ENCODE data around the gene SETDB2.

SETDB2 gene

DNA sequence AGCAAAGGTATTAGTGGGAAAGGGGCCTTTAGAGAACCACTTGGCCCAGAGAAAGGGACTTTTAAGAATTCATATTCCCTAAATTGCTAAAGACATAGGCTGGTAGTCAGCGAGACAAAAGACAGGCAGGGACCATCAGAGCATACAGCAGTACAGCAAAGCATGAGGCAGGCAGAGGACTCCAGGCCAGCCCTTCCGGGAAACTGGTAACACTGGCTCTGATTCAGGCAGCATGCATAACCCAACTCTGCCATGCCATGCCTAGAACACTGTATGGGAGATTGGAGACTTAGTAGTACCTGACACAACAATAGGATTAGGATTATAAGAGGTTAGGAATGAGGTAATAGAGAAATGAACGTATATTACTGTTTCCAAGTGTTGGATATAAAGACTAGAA is 35.1 kb upstream of the SETDB2 start:
- Histone ChIP-seq H3K9me3 (ENCODE audit: control insufficient read depth, insufficient read depth, low read length) (peaks cover 6% of the 10 kb centered on the region; the same call in 1 of the 2 replicates), H3K36me3 (ENCODE audit: control insufficient read depth, low read length) (no peaks in the 10 kb centered on the region), H3K9me2 (replicated peaks; ENCODE audit: control insufficient read depth, low read length) (no peaks in the 10 kb centered on the region), H3F3A (ENCODE audit: control insufficient read depth, insufficient read depth) (0 out of 2 replicates have a peak, but pooled peaks cover 2% of the 10 kb centered on the region), H3K27ac (ENCODE audit: low read depth, low read length) (no peak overlapping the region), H3K4me2 (ENCODE audit: low read length) (no peak overlapping the region), H3K4me1 (ENCODE audit: control insufficient read depth, low read length) (no peaks in the 10 kb centered on the region), H3K4me3 (ENCODE audit: low read length) (no peak overlapping the region), H4K20me1 (ENCODE audit: control insufficient read depth, insufficient read depth, low read depth, low read length) (no peaks in the 10 kb centered on the region), H3K27me3 (ENCODE audit: control insufficient read depth, low read length) (no peaks in the 10 kb centered on the region), H3K79me2 (ENCODE audit: control insufficient read depth, low read length) (no peaks in the 10 kb centered on the region)
- TF ChIP-seq EZH2phosphoT487 (IDR thresholded peaks at IDR 0.05; ENCODE audit: borderline replicate concordance, low read length): no peak
- no peak for TF ChIP-seq CTCF (IDR thresholded peaks at IDR 0.05; ENCODE audit: low read depth, low read length, poor library complexity, severe bottlenecking)

DNA sequence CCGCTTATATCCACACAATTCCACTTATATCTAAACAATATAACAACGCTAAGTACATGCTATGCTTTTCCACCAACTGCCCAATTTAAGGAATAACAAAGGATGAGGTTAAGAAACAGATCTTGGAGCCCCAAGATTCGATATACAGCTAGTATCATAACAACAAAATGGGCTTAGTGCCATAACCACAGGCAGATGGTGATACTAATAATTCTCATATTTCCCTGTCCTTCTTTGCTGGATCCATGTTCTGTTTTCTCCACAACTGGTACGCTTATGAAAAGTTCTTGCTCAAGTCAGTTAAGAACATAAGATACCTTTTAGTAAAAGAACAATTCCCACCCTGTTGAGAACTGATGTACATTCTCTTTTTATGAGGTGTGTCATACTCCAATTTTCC is 34.1 kb upstream of the SETDB2 start:
- Histone ChIP-seq H3K4me1 (ENCODE audit: control insufficient read depth, low read length) (no peaks in the 10 kb centered on the region), H3K4me3 (ENCODE audit: low read length) (no peak overlapping the region), H4K20me1 (ENCODE audit: control insufficient read depth, insufficient read depth, low read depth, low read length) (no peaks in the 10 kb centered on the region), H3K9me2 (replicated peaks; ENCODE audit: control insufficient read depth, low read length) (no peaks in the 10 kb centered on the region), H3K27me3 (ENCODE audit: control insufficient read depth, low read length) (no peaks in the 10 kb centered on the region), H3K79me2 (ENCODE audit: control insufficient read depth, low read length) (no peaks in the 10 kb centered on the region), H3K4me2 (ENCODE audit: low read length) (no peak overlapping the region), H3K36me3 (ENCODE audit: control insufficient read depth, low read length) (no peaks in the 10 kb centered on the region), H3K27ac (ENCODE audit: low read depth, low read length) (no peak overlapping the region), H3K9me3 (ENCODE audit: control insufficient read depth, insufficient read depth, low read length) (peaks cover 1% of the 10 kb centered on the region; the same call in 1 of the 2 replicates), H3F3A (ENCODE audit: control insufficient read depth, insufficient read depth) (0 out of 2 replicates have a peak, but pooled peaks cover 2% of the 10 kb centered on the region)
- TF ChIP-seq EZH2phosphoT487 (IDR thresholded peaks at IDR 0.05; ENCODE audit: borderline replicate concordance, low read length) (no peak), CTCF (IDR thresholded peaks at IDR 0.05; ENCODE audit: low read depth, low read length, poor library complexity, severe bottlenecking) (no peak)

DNA sequence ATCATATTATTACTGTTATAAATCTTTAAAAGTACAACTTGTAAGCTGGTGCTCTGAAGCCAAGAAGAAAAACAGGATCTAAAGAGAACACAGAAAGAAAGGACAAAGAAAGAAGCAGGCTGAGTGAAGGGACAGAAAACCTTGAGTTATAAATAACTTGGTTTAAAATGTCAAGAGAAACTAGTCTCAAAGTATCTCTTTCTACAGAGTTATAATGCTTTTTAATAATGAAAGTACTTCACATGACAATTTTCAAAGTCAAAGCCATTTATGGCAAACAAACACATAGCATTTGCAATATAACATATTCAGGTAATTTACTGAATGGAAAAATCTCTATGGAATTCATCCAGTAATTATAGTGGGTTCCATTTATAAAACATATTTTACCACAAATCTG is 33.6 kb upstream of the SETDB2 start:
- Histone ChIP-seq H3K79me2 (ENCODE audit: control insufficient read depth, low read length) (no peaks in the 10 kb centered on the region), H3K27ac (ENCODE audit: low read depth, low read length) (no peak overlapping the region), H3K36me3 (ENCODE audit: control insufficient read depth, low read length) (no peaks in the 10 kb centered on the region), H3K9me3 (ENCODE audit: control insufficient read depth, insufficient read depth, low read length) (no peaks in the 10 kb centered on the region), H4K20me1 (ENCODE audit: control insufficient read depth, insufficient read depth, low read depth, low read length) (no peaks in the 10 kb centered on the region), H3F3A (ENCODE audit: control insufficient read depth, insufficient read depth) (0 out of 2 replicates have a peak, but pooled peaks cover 2% of the 10 kb centered on the region), H3K27me3 (ENCODE audit: control insufficient read depth, low read length) (no peaks in the 10 kb centered on the region), H3K4me2 (ENCODE audit: low read length) (no peak overlapping the region), H3K4me1 (ENCODE audit: control insufficient read depth, low read length) (no peaks in the 10 kb centered on the region), H3K9me2 (replicated peaks; ENCODE audit: control insufficient read depth, low read length) (no peaks in the 10 kb centered on the region), H3K4me3 (ENCODE audit: low read length) (no peak overlapping the region)
- TF ChIP-seq EZH2phosphoT487 (IDR thresholded peaks at IDR 0.05; ENCODE audit: borderline replicate concordance, low read length) (no peak), CTCF (IDR thresholded peaks at IDR 0.05; ENCODE audit: low read depth, low read length, poor library complexity, severe bottlenecking) (no peak)

All from DOHH2 (cell line).